CD4-positive, alpha-beta T cell treated with Interleukin-17A for 4 hours (primary cell): ENCODE results near the gene TUBB4B.

Experiments used
- DNase-seq: peaks from one replicate; pipeline ENCODE4 v3.0.0-alpha.2; 2020; ENCODE audit warnings: mixed read lengths

TUBB4B gene

DNA sequence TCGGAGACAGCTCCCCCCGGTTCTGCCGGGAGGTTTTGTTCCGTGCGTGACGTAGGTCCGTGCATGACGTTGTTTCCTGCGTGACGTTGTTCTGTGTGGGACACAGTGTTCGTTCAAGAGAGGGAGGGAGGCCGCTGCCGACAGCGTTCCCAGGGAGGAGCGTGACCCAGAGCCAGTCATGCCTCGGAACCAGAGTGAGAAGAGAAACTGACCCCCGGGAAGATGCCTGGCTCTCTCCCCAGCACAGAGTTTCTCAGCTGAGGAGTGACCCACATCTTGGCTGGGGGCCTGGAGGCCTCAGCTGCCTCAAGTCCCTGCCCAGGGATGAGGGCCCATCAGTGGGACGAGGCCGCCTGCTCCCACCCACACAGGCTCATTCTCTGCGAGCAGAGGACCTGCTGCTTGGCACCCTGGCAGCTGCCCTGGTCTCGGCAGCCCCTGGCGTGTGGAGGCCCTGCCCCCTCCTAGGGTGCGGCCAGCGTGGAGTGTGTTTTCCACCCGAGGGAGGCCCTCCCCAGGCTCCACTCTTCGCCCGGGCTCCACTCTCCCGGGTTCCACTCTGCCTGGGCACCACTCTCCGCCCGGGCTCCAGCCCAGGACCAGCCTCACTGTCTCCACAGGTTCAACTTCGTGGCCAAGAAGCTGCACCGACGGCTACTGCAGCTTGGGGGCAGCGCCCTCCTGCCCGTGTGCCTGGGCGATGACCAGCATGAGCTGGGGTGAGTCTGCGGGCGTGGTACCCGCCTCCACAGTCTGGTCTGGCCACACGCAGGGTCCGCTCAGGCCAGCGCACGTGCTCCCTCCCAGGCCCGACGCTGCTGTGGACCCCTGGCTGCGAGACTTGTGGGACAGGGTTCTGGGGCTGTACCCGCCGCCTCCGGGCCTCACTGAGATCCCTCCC is 27.7 kb upstream of the TUBB4B start:
- no peak for DNase-seq

DNA sequence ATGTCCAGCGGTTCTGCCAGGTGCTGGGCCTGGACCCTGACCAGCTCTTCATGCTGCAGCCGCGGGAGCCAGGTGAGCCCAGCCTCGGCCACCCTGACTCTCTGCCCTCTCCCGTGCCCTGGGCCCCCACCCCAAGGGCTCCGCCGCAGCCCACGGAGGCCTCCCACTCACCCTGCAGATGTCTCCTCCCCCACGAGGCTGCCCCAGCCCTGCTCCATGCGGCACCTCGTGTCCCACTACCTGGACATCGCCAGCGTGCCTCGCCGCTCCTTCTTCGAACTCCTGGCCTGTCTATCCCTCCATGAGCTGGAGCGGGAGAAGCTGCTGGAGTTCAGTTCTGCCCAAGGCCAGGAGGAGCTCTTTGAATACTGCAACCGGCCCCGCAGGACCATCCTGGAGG is 26.5 kb upstream of the TUBB4B start:
- no peak for DNase-seq

DNA sequence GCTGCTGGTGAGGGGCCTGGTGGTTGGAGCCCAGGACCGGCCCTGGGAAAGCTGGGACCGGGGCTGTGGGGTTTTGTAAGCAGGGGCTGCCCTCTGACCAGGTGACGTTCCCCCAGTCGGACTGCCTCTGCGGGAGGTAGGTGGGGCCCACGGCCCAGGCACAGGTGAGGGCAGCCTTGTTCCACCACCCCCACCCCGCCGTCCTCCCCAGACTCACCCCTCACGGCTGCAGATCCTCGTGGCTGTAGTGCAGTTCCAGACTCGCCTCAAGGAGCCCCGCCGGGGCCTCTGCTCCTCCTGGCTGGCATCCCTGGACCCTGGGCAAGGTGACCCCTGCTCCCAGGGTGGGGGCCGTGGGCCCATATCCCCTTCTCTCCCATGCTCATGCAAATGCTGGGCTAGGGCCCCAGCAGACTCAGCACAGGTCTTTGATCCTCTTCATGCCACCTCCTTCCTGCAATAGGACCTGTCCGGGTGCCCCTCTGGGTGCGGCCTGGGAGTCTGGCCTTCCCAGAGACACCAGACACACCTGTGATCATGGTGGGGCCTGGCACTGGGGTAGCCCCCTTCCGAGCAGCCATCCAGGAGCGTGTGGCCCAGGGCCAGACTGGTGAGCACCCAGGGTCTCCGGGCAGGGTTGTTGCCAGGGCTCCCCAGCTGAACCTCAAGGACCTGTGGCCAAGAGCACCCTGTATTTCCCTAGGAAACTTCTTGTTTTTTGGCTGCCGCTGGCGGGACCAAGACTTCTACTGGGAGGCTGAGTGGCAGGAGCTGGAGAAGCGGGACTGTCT is 25.7 kb upstream of the TUBB4B start:
- no peak for DNase-seq

DNA sequence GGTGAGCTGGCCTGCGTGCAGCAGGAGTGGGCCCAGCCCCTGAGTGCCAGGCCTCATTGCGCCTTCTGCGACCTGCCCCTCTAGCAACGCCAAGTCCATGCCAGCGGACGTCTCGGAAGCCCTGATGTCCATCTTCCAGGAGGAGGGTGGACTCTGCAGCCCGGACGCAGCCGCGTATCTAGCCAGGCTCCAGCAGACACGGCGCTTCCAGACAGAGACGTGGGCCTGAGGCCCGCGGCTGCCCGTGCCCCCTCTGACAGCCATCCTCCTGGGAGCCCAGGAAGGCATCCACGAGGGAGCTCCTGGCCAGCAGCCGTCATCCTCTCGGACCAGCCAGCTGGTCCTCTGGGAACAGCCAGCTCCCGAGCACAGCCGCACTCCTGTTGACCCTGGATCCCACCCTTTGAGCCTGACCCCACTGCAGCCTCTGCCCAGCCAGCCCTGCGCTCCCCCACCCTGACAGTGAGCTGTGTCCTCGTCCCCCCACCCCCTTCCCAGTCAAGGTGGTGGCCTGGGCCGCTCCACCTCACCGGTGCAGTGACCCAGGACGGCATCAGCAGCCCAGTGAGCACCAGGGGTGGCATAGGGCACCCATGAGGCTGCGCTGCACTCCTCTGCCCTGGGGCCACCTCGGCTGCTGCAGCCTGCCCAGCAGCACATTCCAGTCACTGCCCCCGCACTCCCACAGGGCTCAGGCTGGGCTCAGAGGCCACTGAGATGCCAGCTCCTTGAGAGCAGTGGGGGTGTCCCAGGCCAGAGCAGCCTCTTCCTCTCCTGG is 24.7 kb upstream of the TUBB4B start:
- no peak for DNase-seq

GRCh38 chr9:137217276-137218211 is 23.5 kb upstream of the TUBB4B start:
- peak; percentile 40 for DNase-seq

- no peak for DNase-seq
Observed at GRCh38 chr9:137218212-137218753, 22.8 kb upstream of the TUBB4B start.

- no peak for DNase-seq
Observed at GRCh38 chr9:137218754-137219271, 22.3 kb upstream of the TUBB4B start.

- no peak for DNase-seq
Observed at GRCh38 chr9:137219757-137220316, 21.2 kb upstream of the TUBB4B start.

DNA sequence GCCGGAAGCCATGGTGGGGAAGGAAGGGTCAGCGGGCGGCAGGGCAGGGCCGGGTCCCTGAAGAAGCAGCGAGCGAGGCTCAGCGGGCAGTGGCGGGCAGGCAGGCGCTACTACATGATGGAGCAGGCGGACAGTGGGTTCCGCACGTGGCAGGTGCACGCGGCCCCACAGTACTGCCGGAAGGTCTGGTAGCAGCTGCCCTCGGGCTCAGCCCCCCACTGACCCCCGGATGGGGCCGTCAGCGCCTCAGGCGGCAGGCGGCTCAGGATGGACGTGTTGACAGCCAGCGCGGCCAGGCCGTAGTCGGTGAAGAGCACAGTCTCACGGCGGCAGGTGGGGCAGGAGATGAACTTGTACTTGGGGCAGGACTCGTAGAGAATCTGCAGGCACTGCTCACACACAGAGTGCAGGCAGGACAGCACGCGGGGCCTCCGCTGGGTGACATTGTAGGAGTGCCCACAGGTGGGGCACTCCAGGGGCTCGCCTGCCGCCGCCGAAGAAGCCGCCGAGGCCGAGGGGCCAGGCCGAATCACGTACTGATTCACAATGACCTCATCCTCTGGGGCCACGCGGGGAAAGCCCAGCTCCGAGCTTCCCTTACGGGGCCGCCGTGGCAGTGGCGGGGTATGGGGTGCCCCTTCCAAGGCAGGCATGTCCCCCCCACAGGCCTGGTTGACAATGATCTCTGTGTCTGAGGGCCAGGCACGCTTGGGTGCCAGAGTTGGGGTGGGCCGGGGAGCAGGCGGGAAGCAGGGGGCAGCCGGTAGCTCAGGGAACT is 20.6 kb upstream of the TUBB4B start:
- no peak for DNase-seq

DNA sequence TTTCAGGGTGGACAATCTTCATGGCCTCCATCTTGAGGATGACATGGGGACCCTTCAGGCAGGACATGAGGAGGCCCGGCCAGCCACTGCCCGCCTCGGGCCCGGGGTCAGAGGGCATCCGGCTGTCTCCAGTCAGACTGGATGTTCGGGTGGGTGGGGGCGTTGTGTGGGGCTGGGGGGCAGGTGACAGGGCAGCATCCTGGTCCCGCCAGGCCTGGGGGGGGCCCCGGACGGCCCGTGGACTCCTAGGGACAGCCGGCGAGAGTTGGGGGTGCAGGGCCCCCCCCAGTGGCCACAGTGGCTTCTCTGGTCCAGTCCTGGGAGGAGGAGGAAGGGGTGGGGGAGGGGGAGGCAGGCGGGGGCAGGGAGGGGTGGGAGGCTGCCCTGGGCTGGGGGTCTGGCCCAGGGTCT is 20.0 kb upstream of the TUBB4B start:
- DNase-seq = no peak

DNA sequence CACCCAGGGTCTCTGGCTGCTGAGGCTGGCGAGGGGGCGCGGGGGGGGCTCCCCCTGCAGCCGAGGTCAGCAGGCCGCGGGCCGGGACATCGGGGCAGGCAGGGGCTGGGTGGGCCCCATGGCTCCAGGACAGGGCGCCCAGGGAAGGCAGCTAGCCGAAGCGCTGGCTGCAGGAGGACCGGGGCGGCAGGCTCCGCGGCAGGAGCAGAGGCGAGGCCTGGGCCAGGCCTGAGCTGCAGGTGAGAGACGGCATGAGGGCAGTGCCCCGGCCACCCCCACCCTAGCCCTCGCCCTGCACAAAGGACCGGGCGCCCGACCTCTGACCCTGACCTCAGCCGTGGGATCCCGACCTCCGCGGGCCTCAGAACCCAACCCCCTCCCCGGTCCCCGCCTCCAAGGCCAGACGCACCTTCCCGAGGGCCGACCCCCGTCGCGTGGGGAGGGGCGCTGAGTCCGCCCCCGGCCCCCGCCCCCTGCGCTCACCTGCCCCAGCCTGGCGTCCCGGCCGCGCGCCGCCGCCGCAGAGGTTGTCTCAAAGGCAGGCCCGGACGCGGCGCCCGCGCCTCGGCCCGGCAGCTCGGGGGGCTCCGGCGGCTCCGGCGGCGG is 19.5 kb upstream of the TUBB4B start:
- DNase-seq = peak; percentile 44

GRCh38 chr9:137222190-137223077 is 18.7 kb upstream of the TUBB4B start, which contains the start of gene RNF208:
TSS of gene RNF208 (minus strand) at chr9:137222240. CDS start at chr9:137221212, 1,028 bp downstream.
- DNase-seq = peak; percentile 24

GRCh38 chr9:137223078-137223970 is 17.8 kb upstream of the TUBB4B start:
- DNase-seq = peak; percentile 98

GRCh38 chr9:137224830-137225694 is 16.0 kb upstream of the TUBB4B start, which contains the start of gene CYSRT1:
TSS of gene CYSRT1 (plus strand) at chr9:137225174. CDS start at chr9:137225622, 448 bp downstream.
- DNase-seq = no peak

GRCh38 chr9:137225699-137226331 is 15.3 kb upstream of the TUBB4B start:
- no peak for DNase-seq
